Measurements from ENCODE around the gene CSTPP1.

CSTPP1 gene

GRCh38 chr11:47208628-47209027 is 272.1 kb downstream of the CSTPP1 start:
- DNase-seq (ENCODE audit: low read depth) = no peak

All from stimulated activated CD8-positive, alpha-beta memory T cell treated with anti-CD3 and anti-CD28 coated beads, Interleukin-12 subunit alpha, Interleukin-12 subunit beta, amount 100 ng/mL, for 4 hours (primary cell).